ENCODE measurements around the gene MYBBP1A. TPM values are rescaled to one million over a fixed set of nuclear protein-coding genes. Genes with fewer than 3 reads are reported as not detected.

The MYBBP1A gene
- total RNA-seq, 1 donor, result 49.2 TPM

DNA sequence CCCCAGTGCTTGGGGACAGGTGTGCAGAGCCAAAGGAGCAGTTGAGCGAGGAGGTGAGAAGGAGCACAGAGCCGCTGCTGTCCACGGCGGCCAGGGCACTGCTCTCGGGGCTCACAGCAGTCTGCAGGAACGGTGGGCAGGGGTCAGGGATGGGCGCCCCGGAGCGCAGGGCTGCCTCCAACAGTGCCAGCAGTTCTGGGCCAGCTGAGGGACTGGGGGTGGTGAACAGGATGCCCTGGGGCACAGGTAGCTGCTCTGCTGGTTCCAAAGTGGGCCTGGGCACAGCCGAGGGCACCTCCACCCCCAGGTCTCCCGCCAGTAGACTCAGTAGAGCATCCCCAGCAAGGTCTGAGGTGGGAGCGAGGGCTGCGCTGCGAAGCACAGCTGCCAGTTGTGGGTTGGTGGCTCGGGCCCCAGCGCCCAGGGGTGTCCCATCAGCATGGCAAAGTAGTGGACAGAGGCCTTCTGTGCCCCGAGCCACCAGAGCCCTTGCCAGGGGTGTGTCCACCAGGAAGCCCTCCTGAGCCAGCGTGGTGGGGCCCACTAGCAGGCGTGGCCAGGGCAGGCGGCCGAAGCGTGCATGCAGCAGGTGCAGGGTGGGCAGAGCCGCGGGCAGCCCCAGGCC is 3.3 kb upstream of the MYBBP1A start:
- H2AFZ ChIP-seq (ENCODE audit: low read length), result no peak overlapping the region
- H4K20me1 ChIP-seq (ENCODE audit: insufficient read depth, low read length), result peaks cover 7% of the 10 kb centered on the region
- no peak overlapping the region for H3K4me2 ChIP-seq (ENCODE audit: insufficient read depth, low read length)
- no peaks in the 10 kb centered on the region for H3K27me3 ChIP-seq (ENCODE audit: insufficient read depth, low read length)
- H3K4me1 ChIP-seq (ENCODE audit: insufficient read depth, low read length), result peaks cover 24% of the 10 kb centered on the region
- no peak for TF ChIP-seq CTCF (IDR thresholded peaks at IDR 0.05; ENCODE audit: extremely low read depth, low read depth, low read length)
- peaks cover 23% of the 10 kb centered on the region for H3K79me2 ChIP-seq (ENCODE audit: insufficient read depth, low read length)
- peak; percentile 42 for DNase-seq (ENCODE audit: insufficient read length, low spot score, missing footprints)
- H3K27ac ChIP-seq (ENCODE audit: low read depth, low read length), result no peak overlapping the region
- peaks cover 4% of the 10 kb centered on the region for H3K36me3 ChIP-seq (ENCODE audit: insufficient read depth, low read length)
- no peak overlapping the region for H3K4me3 ChIP-seq (ENCODE audit: insufficient read depth, low read length)
- H3K9me3 ChIP-seq (ENCODE audit: low read depth, low read length), result no peaks in the 10 kb centered on the region

- peaks cover 7% of the 10 kb centered on the region for H4K20me1 ChIP-seq (ENCODE audit: insufficient read depth, low read length)
- no peak overlapping the region for H3K27ac ChIP-seq (ENCODE audit: low read depth, low read length)
- peaks cover 26% of the 10 kb centered on the region for H3K79me2 ChIP-seq (ENCODE audit: insufficient read depth, low read length)
- peak; percentile 68 for DNase-seq (ENCODE audit: insufficient read length, low spot score, missing footprints)
- no peak overlapping the region for H3K4me2 ChIP-seq (ENCODE audit: insufficient read depth, low read length)
- no peak overlapping the region for H3K4me3 ChIP-seq (ENCODE audit: insufficient read depth, low read length)
- TF ChIP-seq CTCF (IDR thresholded peaks at IDR 0.05; ENCODE audit: extremely low read depth, low read depth, low read length), result no peak
- H2AFZ ChIP-seq (ENCODE audit: low read length), result no peak overlapping the region
- H3K4me1 ChIP-seq (ENCODE audit: insufficient read depth, low read length), result peaks cover 24% of the 10 kb centered on the region
- no peaks in the 10 kb centered on the region for H3K27me3 ChIP-seq (ENCODE audit: insufficient read depth, low read length)
- peaks cover 10% of the 10 kb centered on the region for H3K36me3 ChIP-seq (ENCODE audit: insufficient read depth, low read length)
- no peaks in the 10 kb centered on the region for H3K9me3 ChIP-seq (ENCODE audit: low read depth, low read length)
Observed at GRCh38 chr17:4557626-4558346, 2.6 kb upstream of the MYBBP1A start.

DNA sequence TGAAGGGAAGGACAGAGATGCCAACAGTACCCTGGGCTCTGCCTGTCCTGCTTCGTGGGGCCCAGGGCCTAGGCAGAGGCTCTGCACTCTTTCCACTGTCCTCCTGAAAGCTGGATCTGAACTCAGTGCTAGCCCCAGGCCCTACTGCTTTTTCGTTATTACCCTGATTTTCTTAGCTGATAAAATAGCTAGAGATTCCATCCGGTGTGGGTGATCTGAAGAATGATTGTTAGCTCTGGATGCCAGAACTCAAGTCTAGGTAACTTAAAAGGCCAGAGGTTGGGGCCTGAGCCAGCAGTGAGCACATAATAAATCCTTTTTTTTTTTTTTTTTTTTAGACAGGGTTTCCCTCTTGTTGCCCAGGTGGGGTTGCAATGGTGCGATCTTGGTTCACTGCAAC is 1.8 kb upstream of the MYBBP1A start:
- no peak overlapping the region for H2AFZ ChIP-seq (ENCODE audit: low read length)
- peaks cover 26% of the 10 kb centered on the region for H3K79me2 ChIP-seq (ENCODE audit: insufficient read depth, low read length)
- H3K4me2 ChIP-seq (ENCODE audit: insufficient read depth, low read length), result no peak overlapping the region
- peak; percentile 54 for DNase-seq (ENCODE audit: insufficient read length, low spot score, missing footprints)
- no peaks in the 10 kb centered on the region for H3K9me3 ChIP-seq (ENCODE audit: low read depth, low read length)
- no peaks in the 10 kb centered on the region for H3K27me3 ChIP-seq (ENCODE audit: insufficient read depth, low read length)
- H3K27ac ChIP-seq (ENCODE audit: low read depth, low read length), result no peak overlapping the region
- TF ChIP-seq CTCF (IDR thresholded peaks at IDR 0.05; ENCODE audit: extremely low read depth, low read depth, low read length), result no peak
- H3K36me3 ChIP-seq (ENCODE audit: insufficient read depth, low read length), result peaks cover 17% of the 10 kb centered on the region
- H3K4me1 ChIP-seq (ENCODE audit: insufficient read depth, low read length), result peaks cover 19% of the 10 kb centered on the region
- H4K20me1 ChIP-seq (ENCODE audit: insufficient read depth, low read length), result peaks cover 7% of the 10 kb centered on the region
- H3K4me3 ChIP-seq (ENCODE audit: insufficient read depth, low read length), result no peak overlapping the region

Measured in osteoblast (primary cell).